Vagina (tissue), 2 donors: ENCODE measurements around the gene ADPRHL1.

Source experiments
- CTCF ChIP-seq, 3 experiments: fragments of 450-650 bp in 2 of 3; fragments of 200-600 bp in 1 of 3; sonication (generic) in 1 of 3; IDR thresholded peaks; one replicate each; pipeline ENCODE4 v1.5.1; 2017 to 2019; ENCODE audit warnings: antibody characterized with exemption in 3 of 3, mild to moderate bottlenecking in 2 of 3, moderate library complexity in 2 of 3
- POLR2A ChIP-seq, 2 donors: fragments of 450-650 bp; IDR thresholded peaks; one replicate each; pipeline ENCODE4 v1.6.1; 2017; ENCODE audit warnings: antibody characterized with exemption in 2 of 2, mild to moderate bottlenecking in 2 of 2, moderate library complexity in 2 of 2
- POLR2AphosphoS5 ChIP-seq, 2 donors: sonication (generic); formaldehyde crosslinking; IDR thresholded peaks; one replicate each; pipeline ENCODE4 v1.9.0; 2017; ENCODE audit warnings: antibody characterized with exemption in 2 of 2, mild to moderate bottlenecking in 2 of 2, low read depth in 1 of 2; ENCODE audit not compliant: insufficient read depth in 1 of 2

- no peak for TF ChIP-seq CTCF (IDR thresholded peaks at IDR 0.05)
- TF ChIP-seq POLR2AphosphoS5 (IDR thresholded peaks at IDR 0.05; ENCODE audit: insufficient read depth in 1 of 2, low read depth in 1 of 2): no peak
- TF ChIP-seq POLR2A (IDR thresholded peaks at IDR 0.05): no peak
Measured at GRCh38 chr13:113445791-113446487, 7.3 kb downstream of the ADPRHL1 start.
